ENCODE results near the gene UNC13D. TPM values are rescaled to one million over a fixed set of nuclear protein-coding genes. Genes with fewer than 3 reads are reported as not detected.
A peak's percentile ranks its signal among the peaks of the same experiment; 100 is the strongest.

UNC13D gene
- total RNA-seq, 1 donor from 2014 or later = 1.6 TPM

DNA sequence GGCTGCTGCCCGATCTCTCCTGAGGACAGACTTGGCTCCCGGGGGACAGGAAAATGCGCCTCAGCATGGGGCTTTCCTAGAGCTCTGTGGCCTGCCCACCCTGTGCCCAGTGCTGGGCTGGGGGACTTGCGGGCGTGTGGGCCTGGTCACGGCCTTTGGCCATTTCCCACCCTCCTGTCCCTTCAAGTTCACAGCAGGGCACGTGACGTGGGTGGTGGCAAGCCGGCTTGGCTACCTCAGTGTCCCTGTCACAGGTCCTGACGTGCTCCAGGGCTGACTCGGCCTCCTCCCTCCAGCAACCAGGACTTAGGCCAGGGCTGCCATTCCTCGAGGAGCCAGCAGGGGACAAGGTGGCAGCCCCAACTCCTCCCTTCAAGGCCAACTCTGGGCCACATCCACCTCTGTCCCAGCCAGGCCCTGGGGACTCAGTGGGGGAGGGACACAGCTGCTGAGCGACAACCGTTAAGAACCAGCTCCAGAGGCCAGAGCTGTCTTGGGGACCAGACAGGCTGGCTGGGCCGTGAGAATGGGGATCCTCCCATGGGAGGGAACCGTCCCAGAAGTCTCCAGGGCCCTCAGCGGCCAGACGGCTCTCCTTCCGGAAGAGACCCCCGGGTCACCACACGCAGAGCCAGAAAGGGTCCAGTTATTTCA is 981 bp upstream of the UNC13D start:
- Histone ChIP-seq H3K4me1 (ENCODE audit: control insufficient read depth in 3 of 3, insufficient read depth in 3 of 3, low read length in 3 of 3) (peaks cover 34 to 52% (median 51%) of the 10 kb centered on the region in 3 donors), H3K36me3 (ENCODE audit: control insufficient read depth in 3 of 3, insufficient read depth in 3 of 3, low read length in 3 of 3) (peaks cover 43 to 48% (median 43%) of the 10 kb centered on the region in 3 donors), H3K27me3 (ENCODE audit: control insufficient read depth in 3 of 3, insufficient read depth in 3 of 3, low read length in 3 of 3) (no peaks in the 10 kb centered on the region), H3K27ac (ENCODE audit: low read depth, low read length) (peak overlapping the region; percentile 90), H3K9ac (ENCODE audit: low read depth in 1 of 3, low read length in 3 of 3) (peak overlapping the region; percentile 72 to 85 (median 72)), H3K9me3 (ENCODE audit: control insufficient read depth in 3 of 3, low read length in 3 of 3) (no peaks in the 10 kb centered on the region), H3K4me3 (ENCODE audit: low read length in 3 of 3) (peak overlapping the region in 1 of 3 donors; percentile 29)

DNA sequence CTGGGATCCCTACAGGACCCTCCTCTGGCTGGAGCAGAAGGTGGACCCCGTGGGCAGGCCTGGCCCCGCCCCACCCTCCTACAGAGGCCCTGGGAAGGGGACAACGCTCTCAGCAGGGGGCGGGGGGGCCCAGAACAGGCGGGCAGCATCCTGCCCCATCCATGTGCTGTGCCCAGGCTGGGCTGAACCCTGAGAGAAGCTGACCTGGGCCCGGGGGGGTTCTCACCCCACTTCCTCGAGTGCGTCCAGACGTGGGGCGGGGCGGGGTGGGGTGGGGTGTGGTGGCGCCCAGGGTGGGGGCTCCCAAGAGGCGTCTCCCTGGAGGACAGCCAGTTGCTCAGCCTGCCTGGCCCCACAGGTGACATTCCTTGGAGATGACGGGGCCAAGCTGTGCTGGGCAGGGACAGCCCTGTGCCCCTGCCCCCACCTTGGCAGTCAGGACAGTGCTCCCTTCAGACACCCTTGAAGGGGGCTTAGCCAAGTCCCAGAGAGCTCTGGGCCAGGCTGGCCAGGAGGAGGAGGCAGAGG is 390 bp upstream of the UNC13D start:
- Histone ChIP-seq H3K27ac (ENCODE audit: low read depth, low read length) (peak overlapping the region; percentile 90), H3K4me1 (ENCODE audit: control insufficient read depth in 3 of 3, insufficient read depth in 3 of 3, low read length in 3 of 3) (peaks cover 30 to 48% (median 47%) of the 10 kb centered on the region in 3 donors), H3K9me3 (ENCODE audit: control insufficient read depth in 3 of 3, low read length in 3 of 3) (no peaks in the 10 kb centered on the region), H3K4me3 (ENCODE audit: low read length in 3 of 3) (peak overlapping the region in 1 of 3 donors; percentile 13), H3K36me3 (ENCODE audit: control insufficient read depth in 3 of 3, insufficient read depth in 3 of 3, low read length in 3 of 3) (peaks cover 38 to 50% (median 40%) of the 10 kb centered on the region in 3 donors), H3K9ac (ENCODE audit: low read depth in 1 of 3, low read length in 3 of 3) (peak overlapping the region; percentile 72 to 85 (median 72)), H3K27me3 (ENCODE audit: control insufficient read depth in 3 of 3, insufficient read depth in 3 of 3, low read length in 3 of 3) (no peaks in the 10 kb centered on the region)

DNA sequence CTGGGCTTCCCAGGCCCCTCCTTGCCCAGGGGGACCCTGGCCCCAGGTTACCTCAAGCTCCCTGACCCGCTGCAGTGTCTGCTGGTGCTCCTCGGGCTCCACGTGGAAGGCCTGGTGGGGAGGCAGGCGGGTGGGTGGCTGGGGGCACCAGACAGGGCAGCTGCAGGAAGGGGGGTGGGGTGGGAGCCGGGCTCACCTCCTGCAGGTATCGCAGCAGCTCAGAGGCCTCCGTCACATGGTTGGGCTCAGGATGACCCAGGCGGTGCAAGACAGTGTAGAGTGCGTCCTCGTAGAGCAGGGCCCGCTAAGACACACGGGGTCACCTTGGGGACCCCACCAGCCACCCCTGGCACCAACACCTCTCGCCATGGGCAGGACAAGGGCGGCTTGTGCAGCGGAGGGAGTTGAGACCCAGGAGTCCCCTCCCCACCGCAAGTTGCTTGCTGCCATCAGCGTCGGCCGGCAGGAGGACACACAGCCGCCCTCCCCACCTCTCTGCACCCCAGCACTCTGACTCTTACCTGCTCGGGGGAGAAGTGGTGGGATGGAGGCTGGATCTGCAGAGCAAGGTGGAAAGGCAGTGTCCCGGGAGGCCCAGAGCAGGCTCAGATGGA is 1.1 kb downstream of the UNC13D start:
- peaks cover 23 to 37% (median 25%) of the 10 kb centered on the region in 3 donors for H3K36me3 ChIP-seq (ENCODE audit: control insufficient read depth in 3 of 3, insufficient read depth in 3 of 3, low read length in 3 of 3)
- no peak overlapping the region for H3K27ac ChIP-seq (ENCODE audit: low read depth, low read length)
- H3K4me1 ChIP-seq (ENCODE audit: control insufficient read depth in 3 of 3, insufficient read depth in 3 of 3, low read length in 3 of 3) = peaks cover 21 to 33% (median 32%) of the 10 kb centered on the region in 3 donors

DNA sequence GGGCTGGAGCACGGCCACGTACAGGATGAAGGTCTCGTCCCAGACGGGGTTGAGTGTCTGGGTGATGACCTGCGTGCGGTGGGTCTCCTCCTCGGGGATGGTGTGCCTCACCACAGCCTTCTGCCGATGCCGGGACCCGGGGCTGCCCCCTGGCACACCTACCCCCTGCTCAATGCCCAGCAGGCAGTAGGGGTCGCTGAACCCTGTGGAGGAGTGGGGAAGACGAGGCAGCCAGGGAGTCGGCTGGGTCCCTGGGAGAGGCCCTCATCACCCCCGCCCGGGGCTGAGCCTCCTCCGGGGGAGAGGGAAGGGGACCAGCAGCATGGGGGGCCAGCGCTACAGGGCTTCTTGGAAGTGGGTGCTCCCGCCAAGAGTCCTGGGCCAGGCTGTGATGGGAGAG is 1.8 kb downstream of the UNC13D start:
- H3K27me3 ChIP-seq (ENCODE audit: control insufficient read depth in 3 of 3, insufficient read depth in 3 of 3, low read length in 3 of 3) = no peaks in the 10 kb centered on the region
- no peaks in the 10 kb centered on the region for H3K9me3 ChIP-seq (ENCODE audit: control insufficient read depth in 3 of 3, low read length in 3 of 3)
- H3K4me3 ChIP-seq (ENCODE audit: low read length in 3 of 3) = no peak overlapping the region
- no peak overlapping the region for H3K27ac ChIP-seq (ENCODE audit: low read depth, low read length)
- no peak overlapping the region for H3K9ac ChIP-seq (ENCODE audit: low read depth in 1 of 3, low read length in 3 of 3)
- H3K36me3 ChIP-seq (ENCODE audit: control insufficient read depth in 3 of 3, insufficient read depth in 3 of 3, low read length in 3 of 3) = peaks cover 17 to 30% (median 19%) of the 10 kb centered on the region in 3 donors
- peaks cover 17 to 27% (median 26%) of the 10 kb centered on the region in 3 donors for H3K4me1 ChIP-seq (ENCODE audit: control insufficient read depth in 3 of 3, insufficient read depth in 3 of 3, low read length in 3 of 3)

More for the DNA sequence above, 1.1 kb downstream of the UNC13D start:
- Histone ChIP-seq H3K9me3 (ENCODE audit: control insufficient read depth in 3 of 3, low read length in 3 of 3) (no peaks in the 10 kb centered on the region), H3K27me3 (ENCODE audit: control insufficient read depth in 3 of 3, insufficient read depth in 3 of 3, low read length in 3 of 3) (no peaks in the 10 kb centered on the region), H3K9ac (ENCODE audit: low read depth in 1 of 3, low read length in 3 of 3) (no peak overlapping the region), H3K4me3 (ENCODE audit: low read length in 3 of 3) (no peak overlapping the region)

DNA sequence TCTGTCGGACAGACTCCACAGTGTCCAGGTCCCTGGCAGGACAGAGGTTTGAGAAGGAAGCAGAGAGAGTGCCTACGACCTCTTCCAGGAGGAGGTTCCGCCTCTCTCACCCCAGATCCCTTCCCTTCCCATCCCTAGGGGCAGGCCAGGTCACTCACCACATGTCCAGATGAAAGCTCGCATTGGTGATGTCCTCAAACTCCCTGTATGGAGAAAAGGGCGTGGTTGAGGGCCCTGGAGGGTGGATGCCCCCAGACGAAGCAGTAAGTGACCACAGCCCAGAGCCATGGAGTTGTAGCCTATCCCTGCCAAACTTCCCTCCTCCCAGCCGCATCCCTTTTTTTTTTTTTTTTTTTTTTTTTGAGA is 3.4 kb downstream of the UNC13D start:
- Histone ChIP-seq H3K4me1 (ENCODE audit: control insufficient read depth in 3 of 3, insufficient read depth in 3 of 3, low read length in 3 of 3) (peaks cover 11 to 12% (median 11%) of the 10 kb centered on the region in 3 donors), H3K9me3 (ENCODE audit: control insufficient read depth in 3 of 3, low read length in 3 of 3) (no peaks in the 10 kb centered on the region), H3K27me3 (ENCODE audit: control insufficient read depth in 3 of 3, insufficient read depth in 3 of 3, low read length in 3 of 3) (no peaks in the 10 kb centered on the region), H3K9ac (ENCODE audit: low read depth in 1 of 3, low read length in 3 of 3) (no peak overlapping the region), H3K36me3 (ENCODE audit: control insufficient read depth in 3 of 3, insufficient read depth in 3 of 3, low read length in 3 of 3) (peaks cover 2 to 24% (median 6%) of the 10 kb centered on the region in 3 donors), H3K27ac (ENCODE audit: low read depth, low read length) (no peak overlapping the region), H3K4me3 (ENCODE audit: low read length in 3 of 3) (no peak overlapping the region)

- Histone ChIP-seq H3K27me3 (ENCODE audit: control insufficient read depth in 3 of 3, insufficient read depth in 3 of 3, low read length in 3 of 3) (no peaks in the 10 kb centered on the region), H3K36me3 (ENCODE audit: control insufficient read depth in 3 of 3, insufficient read depth in 3 of 3, low read length in 3 of 3) (peaks cover 2 to 30% (median 9%) of the 10 kb centered on the region in 3 donors), H3K4me3 (ENCODE audit: low read length in 3 of 3) (no peak overlapping the region), H3K9me3 (ENCODE audit: control insufficient read depth in 3 of 3, low read length in 3 of 3) (no peaks in the 10 kb centered on the region), H3K27ac (ENCODE audit: low read depth, low read length) (no peak overlapping the region), H3K4me1 (ENCODE audit: control insufficient read depth in 3 of 3, insufficient read depth in 3 of 3, low read length in 3 of 3) (peaks cover 5 to 6% (median 5%) of the 10 kb centered on the region in 3 donors), H3K9ac (ENCODE audit: low read depth in 1 of 3, low read length in 3 of 3) (no peak overlapping the region)
These were observed 4.0 kb downstream of the UNC13D start for GRCh38 chr17:75839942-75840798.

DNA sequence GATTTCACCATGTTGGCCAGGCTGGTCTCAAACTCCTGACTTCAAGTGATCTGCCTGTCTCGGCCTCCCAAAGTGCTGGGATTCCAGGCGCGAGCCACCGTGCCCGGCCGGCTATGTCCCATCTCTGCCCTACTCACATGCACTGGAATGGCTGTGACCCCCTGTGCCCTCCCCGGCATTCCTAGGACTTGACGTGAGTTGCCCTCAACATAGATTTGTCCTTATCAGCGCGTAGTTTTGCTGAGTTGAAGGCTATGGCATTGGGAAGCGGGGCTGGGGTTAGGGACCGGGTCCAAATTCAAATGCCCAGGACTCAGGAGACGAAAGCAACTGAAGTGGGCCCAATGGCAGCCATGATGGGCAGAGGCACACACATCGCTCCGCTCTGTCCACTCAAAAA is 5.8 kb downstream of the UNC13D start:
- Histone ChIP-seq H3K4me3 (ENCODE audit: low read length in 3 of 3) (no peak overlapping the region), H3K9me3 (ENCODE audit: control insufficient read depth in 3 of 3, low read length in 3 of 3) (no peaks in the 10 kb centered on the region), H3K4me1 (ENCODE audit: control insufficient read depth in 3 of 3, insufficient read depth in 3 of 3, low read length in 3 of 3) (peaks cover 0 to 11% (median 2%) of the 10 kb centered on the region in 3 donors), H3K36me3 (ENCODE audit: control insufficient read depth in 3 of 3, insufficient read depth in 3 of 3, low read length in 3 of 3) (peaks cover 2 to 47% (median 20%) of the 10 kb centered on the region in 3 donors), H3K27me3 (ENCODE audit: control insufficient read depth in 3 of 3, insufficient read depth in 3 of 3, low read length in 3 of 3) (no peaks in the 10 kb centered on the region), H3K27ac (ENCODE audit: low read depth, low read length) (no peak overlapping the region), H3K9ac (ENCODE audit: low read depth in 1 of 3, low read length in 3 of 3) (no peak overlapping the region)

- Histone ChIP-seq H3K27ac (ENCODE audit: low read depth, low read length) (no peak overlapping the region), H3K9ac (ENCODE audit: low read depth in 1 of 3, low read length in 3 of 3) (no peak overlapping the region), H3K4me1 (ENCODE audit: control insufficient read depth in 3 of 3, insufficient read depth in 3 of 3, low read length in 3 of 3) (peaks cover 0 to 11% (median 2%) of the 10 kb centered on the region in 3 donors), H3K36me3 (ENCODE audit: control insufficient read depth in 3 of 3, insufficient read depth in 3 of 3, low read length in 3 of 3) (peaks cover 2 to 51% (median 24%) of the 10 kb centered on the region in 3 donors), H3K9me3 (ENCODE audit: control insufficient read depth in 3 of 3, low read length in 3 of 3) (no peaks in the 10 kb centered on the region), H3K4me3 (ENCODE audit: low read length in 3 of 3) (no peak overlapping the region), H3K27me3 (ENCODE audit: control insufficient read depth in 3 of 3, insufficient read depth in 3 of 3, low read length in 3 of 3) (no peaks in the 10 kb centered on the region)
These were observed 6.3 kb downstream of the UNC13D start for GRCh38 chr17:75837899-75838298.

GRCh38 chr17:75836605-75837004 is 7.6 kb downstream of the UNC13D start:
- peaks cover 2 to 46% (median 28%) of the 10 kb centered on the region in 3 donors for H3K36me3 ChIP-seq (ENCODE audit: control insufficient read depth in 3 of 3, insufficient read depth in 3 of 3, low read length in 3 of 3)
- H3K4me1 ChIP-seq (ENCODE audit: control insufficient read depth in 3 of 3, insufficient read depth in 3 of 3, low read length in 3 of 3) = peaks cover 0 to 16% (median 4%) of the 10 kb centered on the region in 3 donors
- H3K9me3 ChIP-seq (ENCODE audit: control insufficient read depth in 3 of 3, low read length in 3 of 3) = no peaks in the 10 kb centered on the region

More at GRCh38 chr17:75836605-75837004, 7.6 kb downstream of the UNC13D start:
- no peak overlapping the region for H3K4me3 ChIP-seq (ENCODE audit: low read length in 3 of 3)
- H3K27ac ChIP-seq (ENCODE audit: low read depth, low read length) = no peak overlapping the region
- no peak overlapping the region for H3K9ac ChIP-seq (ENCODE audit: low read depth in 1 of 3, low read length in 3 of 3)
- no peaks in the 10 kb centered on the region for H3K27me3 ChIP-seq (ENCODE audit: control insufficient read depth in 3 of 3, insufficient read depth in 3 of 3, low read length in 3 of 3)
